Vagina (tissue), 2 donors: Measurements from ENCODE around the gene PKD2L1.

Experiments used
- CTCF ChIP-seq, 3 experiments: fragments of 450-650 bp in 2 of 3; fragments of 200-600 bp in 1 of 3; sonication (generic) in 1 of 3; IDR thresholded peaks; one replicate each; pipeline ENCODE4 v1.5.1; 2017 to 2019; ENCODE audit warnings: antibody characterized with exemption in 3 of 3, mild to moderate bottlenecking in 2 of 3, moderate library complexity in 2 of 3
- POLR2A ChIP-seq, 2 donors: fragments of 450-650 bp; IDR thresholded peaks; one replicate each; pipeline ENCODE4 v1.6.1; 2017; ENCODE audit warnings: antibody characterized with exemption in 2 of 2, mild to moderate bottlenecking in 2 of 2, moderate library complexity in 2 of 2

DNA sequence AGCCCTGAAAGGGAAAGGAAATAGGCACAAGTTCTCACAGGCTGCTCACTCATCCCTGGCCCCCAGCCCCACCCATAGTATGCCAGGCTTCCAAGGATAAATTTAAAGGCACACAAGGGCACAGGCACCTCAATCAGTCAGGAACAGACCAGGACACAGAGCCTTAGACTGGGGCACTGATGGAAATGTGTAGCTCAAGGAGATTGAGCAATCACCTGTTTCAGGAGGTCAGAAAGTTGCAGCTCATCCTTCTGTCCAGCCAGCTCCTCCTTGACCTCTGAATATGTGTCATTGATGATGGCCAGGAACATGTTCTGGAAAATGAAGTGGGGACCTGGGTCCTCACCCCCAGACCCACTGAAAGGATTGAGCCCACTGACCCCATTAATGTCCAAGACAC is 37.0 kb downstream of the PKD2L1 start:
- no peak for TF ChIP-seq POLR2A (IDR thresholded peaks at IDR 0.05)
- no peak for TF ChIP-seq CTCF (IDR thresholded peaks at IDR 0.05)
